ENCODE results near the gene ITGA6.

The ITGA6 gene

GRCh38 chr2:172445851-172446250 is 18.5 kb downstream of the ITGA6 start:
- no peak for DNase-seq

- DNase-seq: no peak
Measured at GRCh38 chr2:172446474-172447063, 19.2 kb downstream of the ITGA6 start.

GRCh38 chr2:172447811-172448493 is 20.6 kb downstream of the ITGA6 start:
- no peak for DNase-seq

- no peak for DNase-seq
Measured at GRCh38 chr2:172448544-172449267, 21.3 kb downstream of the ITGA6 start.

- no peak for DNase-seq
Measured at GRCh38 chr2:172449911-172450550, 22.6 kb downstream of the ITGA6 start.

- DNase-seq: no peak
Measured at GRCh38 chr2:172451923-172452322, 24.5 kb downstream of the ITGA6 start.

GRCh38 chr2:172452845-172453244 is 25.5 kb downstream of the ITGA6 start:
- no peak for DNase-seq

GRCh38 chr2:172454404-172455120 is 27.2 kb downstream of the ITGA6 start:
- no peak for DNase-seq

- DNase-seq: no peak
Measured at GRCh38 chr2:172455121-172455515, 27.7 kb downstream of the ITGA6 start.

GRCh38 chr2:172456002-172456401 is 28.6 kb downstream of the ITGA6 start:
- no peak for DNase-seq

GRCh38 chr2:172457536-172457935 is 30.1 kb downstream of the ITGA6 start:
- no peak for DNase-seq

- no peak for DNase-seq
Measured at GRCh38 chr2:172458561-172459124, 31.3 kb downstream of the ITGA6 start.

GRCh38 chr2:172460780-172461201 is 33.4 kb downstream of the ITGA6 start:
- DNase-seq: no peak

GRCh38 chr2:172461591-172462372 is 34.4 kb downstream of the ITGA6 start:
- DNase-seq: peak; percentile 70

- DNase-seq: no peak
Measured at GRCh38 chr2:172462373-172462848, 35.0 kb downstream of the ITGA6 start.

GRCh38 chr2:172462849-172463381 is 35.5 kb downstream of the ITGA6 start:
- DNase-seq: peak; percentile 21

- DNase-seq: no peak
Measured at GRCh38 chr2:172464400-172465129, 37.2 kb downstream of the ITGA6 start.

GRCh38 chr2:172465417-172466334 is 38.3 kb downstream of the ITGA6 start:
- DNase-seq: peak; percentile 73

- no peak for DNase-seq
Measured at GRCh38 chr2:172467382-172467781, 40.0 kb downstream of the ITGA6 start.
